ENCODE results near the gene MPZL1.
"Not testable (repeated sequence)": the region's sequence is repeated elsewhere in the genome, so short reads cannot be mapped to it uniquely, and the experiment has no call there.

Gene MPZL1

DNA sequence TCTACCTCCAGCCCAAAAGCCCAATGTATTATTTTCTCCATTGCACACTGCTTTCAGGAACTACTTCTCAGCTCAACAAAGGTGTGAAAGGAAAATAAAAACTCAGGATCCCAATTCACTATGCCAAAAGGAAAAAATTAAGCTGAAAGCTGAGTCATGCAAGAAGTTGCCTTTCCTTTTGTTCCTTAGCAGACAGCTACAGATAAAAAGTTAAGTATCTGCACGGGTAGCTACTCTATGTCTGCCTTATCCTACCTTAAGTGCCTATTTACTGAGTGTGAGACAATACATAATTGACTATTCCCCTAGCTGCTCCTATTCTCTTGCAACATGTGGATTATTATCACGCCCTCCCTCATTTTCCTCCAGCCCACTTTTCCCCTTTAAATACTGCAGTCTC lies 108.1 kb downstream of the MPZL1 start:
- Histone ChIP-seq H3K27me3 (no peaks in the 10 kb centered on the region), H3K36me3 (no peaks in the 10 kb centered on the region), H3K27ac (no peak overlapping the region), H3K4me1 (no peaks in the 10 kb centered on the region), H3K9me3 (no peaks in the 10 kb centered on the region), H3K4me3 (no peak overlapping the region)
- no peak for DNase-seq
- intact Hi-C loops (cut with DNase I; ENCODE audit: low total_unique reads) = no loop called here
- TF ChIP-seq, protein P1, sequence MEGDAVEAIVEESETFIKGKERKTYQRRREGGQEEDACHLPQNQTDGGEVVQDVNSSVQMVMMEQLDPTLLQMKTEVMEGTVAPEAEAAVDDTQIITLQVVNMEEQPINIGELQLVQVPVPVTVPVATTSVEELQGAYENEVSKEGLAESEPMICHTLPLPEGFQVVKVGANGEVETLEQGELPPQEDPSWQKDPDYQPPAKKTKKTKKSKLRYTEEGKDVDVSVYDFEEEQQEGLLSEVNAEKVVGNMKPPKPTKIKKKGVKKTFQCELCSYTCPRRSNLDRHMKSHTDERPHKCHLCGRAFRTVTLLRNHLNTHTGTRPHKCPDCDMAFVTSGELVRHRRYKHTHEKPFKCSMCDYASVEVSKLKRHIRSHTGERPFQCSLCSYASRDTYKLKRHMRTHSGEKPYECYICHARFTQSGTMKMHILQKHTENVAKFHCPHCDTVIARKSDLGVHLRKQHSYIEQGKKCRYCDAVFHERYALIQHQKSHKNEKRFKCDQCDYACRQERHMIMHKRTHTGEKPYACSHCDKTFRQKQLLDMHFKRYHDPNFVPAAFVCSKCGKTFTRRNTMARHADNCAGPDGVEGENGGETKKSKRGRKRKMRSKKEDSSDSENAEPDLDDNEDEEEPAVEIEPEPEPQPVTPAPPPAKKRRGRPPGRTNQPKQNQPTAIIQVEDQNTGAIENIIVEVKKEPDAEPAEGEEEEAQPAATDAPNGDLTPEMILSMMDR (IDR thresholded peaks at IDR 0.05) = no peak

GRCh38 chr1:167830668-167831067 lies 108.9 kb downstream of the MPZL1 start:
- intact Hi-C loops (cut with DNase I; ENCODE audit: low total_unique reads); H3K4me3 ChIP-seq; DNase-seq; H3K27me3 ChIP-seq; H3K36me3 ChIP-seq; H3K9me3 ChIP-seq; H3K27ac ChIP-seq; H3K4me1 ChIP-seq: not testable (repeated sequence)

DNA sequence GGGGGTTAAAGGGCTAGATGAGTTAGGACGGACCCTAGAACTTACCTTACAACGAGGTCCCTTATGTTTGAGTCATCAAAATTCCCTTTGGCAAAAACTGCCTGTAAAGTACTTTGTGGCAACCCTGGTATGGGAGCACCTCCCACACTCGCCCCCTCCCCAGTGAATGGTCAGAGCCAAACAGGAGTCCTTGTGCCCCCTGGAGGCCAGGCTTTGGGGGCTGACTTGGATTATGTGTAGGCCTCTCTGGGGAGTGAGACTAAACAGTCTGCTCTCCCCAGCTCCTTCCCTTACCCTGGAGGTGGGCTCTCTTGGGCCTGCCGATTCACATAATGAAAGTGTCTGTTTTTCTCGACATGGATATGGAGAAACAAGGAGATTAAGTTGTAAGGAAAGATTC lies 110.9 kb downstream of the MPZL1 start:
- Histone ChIP-seq H3K4me3 (no peak overlapping the region), H3K27ac (no peak overlapping the region), H3K36me3 (no peaks in the 10 kb centered on the region), H3K9me3 (no peaks in the 10 kb centered on the region), H3K27me3 (no peaks in the 10 kb centered on the region), H3K4me1 (no peaks in the 10 kb centered on the region)
- no peak for DNase-seq
- TF ChIP-seq, protein P1 (IDR thresholded peaks at IDR 0.05) = no peak
- intact Hi-C loops (cut with DNase I; ENCODE audit: low total_unique reads) = no loop called here

DNA sequence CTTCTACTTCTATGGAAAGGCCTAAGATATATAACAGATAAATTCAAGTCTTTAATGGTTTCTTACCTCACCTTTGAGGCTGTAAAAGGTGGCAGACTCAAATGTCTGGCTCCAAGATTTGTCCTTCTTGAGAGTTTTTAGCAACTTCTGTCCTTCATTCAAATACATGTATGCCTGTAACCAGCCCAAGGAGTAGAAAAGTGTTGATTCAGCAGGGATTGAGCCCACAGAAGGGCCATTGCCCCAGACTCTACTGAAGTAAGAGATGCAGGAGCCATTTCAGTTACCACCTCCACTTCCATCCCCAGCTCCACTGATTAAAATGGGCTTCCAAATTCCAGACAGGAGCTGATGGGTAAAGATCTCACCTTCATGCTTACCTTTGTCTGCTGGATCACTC lies 112.1 kb downstream of the MPZL1 start:
- Histone ChIP-seq H3K27ac (no peak overlapping the region), H3K9me3 (no peaks in the 10 kb centered on the region), H3K4me3 (no peak overlapping the region), H3K27me3 (no peaks in the 10 kb centered on the region), H3K4me1 (no peaks in the 10 kb centered on the region), H3K36me3 (no peaks in the 10 kb centered on the region)
- intact Hi-C loops (cut with DNase I; ENCODE audit: low total_unique reads) = no loop called here
- TF ChIP-seq, protein P1 (IDR thresholded peaks at IDR 0.05) = no peak
- no peak for DNase-seq

- intact Hi-C loops (cut with DNase I; ENCODE audit: low total_unique reads) = no loop called here
- Histone ChIP-seq H3K4me3 (no peak overlapping the region), H3K9me3 (no peaks in the 10 kb centered on the region), H3K27ac (no peak overlapping the region), H3K4me1 (no peaks in the 10 kb centered on the region), H3K36me3 (no peaks in the 10 kb centered on the region), H3K27me3 (no peaks in the 10 kb centered on the region)
- TF ChIP-seq, protein P1 (IDR thresholded peaks at IDR 0.05) = no peak
- DNase-seq = no peak
These were observed 114.4 kb downstream of the MPZL1 start for GRCh38 chr1:167836197-167836596.

DNA sequence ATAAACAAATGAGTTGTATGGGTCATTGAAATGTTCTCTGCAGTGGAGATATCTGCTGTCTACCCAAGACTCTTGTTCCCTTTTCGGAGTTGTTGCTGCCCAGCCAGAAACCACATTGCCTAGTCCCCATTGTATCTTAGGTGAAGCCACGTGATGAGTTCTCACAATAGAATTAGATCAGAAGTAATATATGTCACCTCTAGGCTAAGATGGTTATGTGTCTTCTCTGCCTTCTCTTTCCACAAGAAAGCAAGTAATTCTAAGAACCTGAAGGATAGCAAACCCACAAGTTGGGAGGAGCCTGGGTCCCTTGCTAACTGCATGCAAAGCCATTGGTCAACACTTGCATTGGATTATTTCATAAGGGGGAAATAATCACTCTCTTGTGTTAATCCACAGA lies 115.5 kb downstream of the MPZL1 start:
- Histone ChIP-seq H3K4me1 (no peaks in the 10 kb centered on the region), H3K27ac (no peak overlapping the region), H3K4me3 (no peak overlapping the region), H3K27me3 (no peaks in the 10 kb centered on the region), H3K36me3 (no peaks in the 10 kb centered on the region), H3K9me3 (no peaks in the 10 kb centered on the region)
- DNase-seq = no peak
- intact Hi-C loops (cut with DNase I; ENCODE audit: low total_unique reads) = no loop called here
- TF ChIP-seq, protein P1 (IDR thresholded peaks at IDR 0.05) = no peak

Measured in tibial artery (tissue), 4 donors.